Spleen (tissue), 7 donors: ENCODE results near the gene PCDHA5.
"Not testable (repeated sequence)": the region's sequence is repeated elsewhere in the genome, so short reads cannot be mapped to it uniquely, and the experiment has no call there.

Experiments used
- POLR2A ChIP-seq, 3 donors: fragments of 450-650 bp; IDR thresholded peaks; one replicate each; pipeline ENCODE4 v1.5.1; 2017; ENCODE audit warnings: antibody characterized with exemption in 3 of 3, mild to moderate bottlenecking in 1 of 3
- POLR2AphosphoS5 ChIP-seq, 3 donors: sonication (generic); formaldehyde crosslinking; IDR thresholded peaks; one replicate each; pipeline ENCODE4 v1.5.1; 2017; ENCODE audit warnings: antibody characterized with exemption in 3 of 3
- TF ChIP-seq, protein P1 (sequence below), 11 experiments: fragments of 200-600 bp in 7 of 11; fragments of 450-650 bp in 4 of 11; sonication (generic) in 4 of 11; IDR thresholded peaks in 8 of 11; conservative IDR thresholded peaks in 3 of 11; 1 replicate in 7 of 11; 2 replicates in 4 of 11; pipeline versions ENCODE4 v1.4.0 to v1.8.0; 2016 to 2021; ENCODE audit warnings: antibody characterized with exemption in 11 of 11, inconsistent platforms in 4 of 11, mild to moderate bottlenecking in 1 of 11
- donor health status: DM: no; HTN: no; CAD: no; lungs with moderate emphysema.
- donor health status: DM: no; HTN: no; CAD: no.
- donor health status: DM: no; HTN: no; CAD: no.

- TF ChIP-seq, protein P1, sequence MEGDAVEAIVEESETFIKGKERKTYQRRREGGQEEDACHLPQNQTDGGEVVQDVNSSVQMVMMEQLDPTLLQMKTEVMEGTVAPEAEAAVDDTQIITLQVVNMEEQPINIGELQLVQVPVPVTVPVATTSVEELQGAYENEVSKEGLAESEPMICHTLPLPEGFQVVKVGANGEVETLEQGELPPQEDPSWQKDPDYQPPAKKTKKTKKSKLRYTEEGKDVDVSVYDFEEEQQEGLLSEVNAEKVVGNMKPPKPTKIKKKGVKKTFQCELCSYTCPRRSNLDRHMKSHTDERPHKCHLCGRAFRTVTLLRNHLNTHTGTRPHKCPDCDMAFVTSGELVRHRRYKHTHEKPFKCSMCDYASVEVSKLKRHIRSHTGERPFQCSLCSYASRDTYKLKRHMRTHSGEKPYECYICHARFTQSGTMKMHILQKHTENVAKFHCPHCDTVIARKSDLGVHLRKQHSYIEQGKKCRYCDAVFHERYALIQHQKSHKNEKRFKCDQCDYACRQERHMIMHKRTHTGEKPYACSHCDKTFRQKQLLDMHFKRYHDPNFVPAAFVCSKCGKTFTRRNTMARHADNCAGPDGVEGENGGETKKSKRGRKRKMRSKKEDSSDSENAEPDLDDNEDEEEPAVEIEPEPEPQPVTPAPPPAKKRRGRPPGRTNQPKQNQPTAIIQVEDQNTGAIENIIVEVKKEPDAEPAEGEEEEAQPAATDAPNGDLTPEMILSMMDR (IDR thresholded peaks at IDR 0.05 in 8 of 11, conservative IDR thresholded peaks at IDR 0.05 in 3 of 11), result not testable (repeated sequence)
- TF ChIP-seq POLR2AphosphoS5, POLR2A (IDR thresholded peaks at IDR 0.05): not testable (repeated sequence)
Measured at GRCh38 chr5:140802381-140802780, 19.0 kb upstream of the PCDHA5 start.
